ENCODE measurements around the gene SMARCC2. TPM values are rescaled to one million over a fixed set of nuclear protein-coding genes. Genes with fewer than 3 reads are reported as not detected.
A peak's percentile ranks its signal among the peaks of the same experiment; 100 is the strongest.

Gene SMARCC2
- total and polyA plus RNA-seq, 9 of the 15 experiments (the other 6 are each of a cell fraction or from before 2014, with no cell fraction given), result 11.9 to 86.0 (median 36.6) TPM

DNA sequence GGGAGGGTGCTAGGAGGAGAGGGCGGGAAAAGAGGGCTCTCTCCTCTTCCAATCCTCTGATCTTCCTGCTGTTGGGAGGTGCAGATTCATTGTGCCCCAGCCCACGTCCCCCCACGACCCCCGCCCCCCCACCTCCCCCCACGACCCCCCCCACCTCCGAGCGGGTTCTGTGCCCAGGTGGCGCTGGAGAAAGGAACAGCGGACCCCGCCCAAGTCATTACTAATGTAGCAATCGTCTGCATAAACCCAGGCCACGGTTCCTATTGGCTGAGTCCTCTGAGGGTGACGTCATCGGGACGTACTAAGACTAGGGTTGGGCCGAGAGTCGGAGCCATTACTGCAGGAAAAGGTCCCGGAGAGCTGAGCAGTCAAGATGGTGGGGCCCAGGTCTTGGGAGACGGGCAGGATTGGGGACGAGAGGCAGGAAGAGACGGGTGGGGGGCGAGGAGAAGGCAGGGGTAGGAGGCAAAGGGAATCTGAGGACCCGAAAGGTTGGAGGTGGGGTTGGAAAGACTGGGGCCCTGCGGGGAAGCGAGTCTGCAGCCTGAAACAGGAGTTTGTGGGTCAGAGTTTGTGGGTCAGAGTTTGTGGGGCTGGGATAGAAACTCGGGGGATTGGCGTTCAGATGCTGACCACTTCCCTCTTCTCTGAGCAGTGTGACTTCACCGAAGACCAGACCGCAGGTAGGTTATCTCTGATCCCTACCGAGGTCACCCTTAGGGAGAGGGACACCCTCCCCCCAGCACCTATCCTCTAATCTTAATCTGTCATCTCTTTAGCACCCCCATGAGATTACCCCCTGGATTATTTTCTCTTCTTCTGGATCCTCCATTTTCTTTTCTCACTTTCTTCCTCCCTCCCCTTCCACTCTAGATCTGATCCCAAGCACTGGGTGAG lies 31.0 kb downstream of the SMARCC2 start, which contains the start of gene MYL6 (continued):
- TF ChIP-seq, protein P1, sequence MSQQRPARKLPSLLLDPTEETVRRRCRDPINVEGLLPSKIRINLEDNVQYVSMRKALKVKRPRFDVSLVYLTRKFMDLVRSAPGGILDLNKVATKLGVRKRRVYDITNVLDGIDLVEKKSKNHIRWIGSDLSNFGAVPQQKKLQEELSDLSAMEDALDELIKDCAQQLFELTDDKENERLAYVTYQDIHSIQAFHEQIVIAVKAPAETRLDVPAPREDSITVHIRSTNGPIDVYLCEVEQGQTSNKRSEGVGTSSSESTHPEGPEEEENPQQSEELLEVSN (IDR thresholded peaks at IDR 0.05; ENCODE audit: borderline replicate concordance in 1 of 2, extremely low read depth in 1 of 2, insufficient read depth in 1 of 2, insufficient read length in 1 of 2, low read depth in 1 of 2, low read length in 1 of 2, poor library complexity in 1 of 2, severe bottlenecking in 1 of 2), result no peak
- TF ChIP-seq ARID1B (IDR thresholded peaks at IDR 0.05) (peak; percentile 65), TOE1 (IDR thresholded peaks at IDR 0.05; ENCODE audit: borderline replicate concordance) (peak; percentile 73; the same call in 1 of the 2 replicates), TOE1 (CRISPR knock-in tag; IDR thresholded peaks at IDR 0.05; ENCODE audit: borderline replicate concordance, low read depth) (no peak), ZNF75A (CRISPR knock-in tag; IDR thresholded peaks at IDR 0.05) (no peak), GABPA (tag; conservative IDR thresholded peaks at IDR 0.05; ENCODE audit: low read depth) (peak; percentile 50; the same call in 1 of the 2 replicates), ZC3H8 (IDR thresholded peaks at IDR 0.05) (0 out of 2 replicates have a peak, but pooled peaks have one; percentile 30), ZNF644 (tag; IDR thresholded peaks at IDR 0.05; ENCODE audit: low read depth) (peak; percentile 38; the same call in 1 of the 2 replicates), GATAD2B (IDR thresholded peaks at IDR 0.05; ENCODE audit: borderline replicate concordance) (no peak; the same call in 1 of the 2 replicates), BRD4 (IDR thresholded peaks at IDR 0.05) (peak; percentile 88; the same call in 1 of the 2 replicates), CHD2 (IDR thresholded peaks at IDR 0.05; ENCODE audit: low read depth, low read length) (no peak), ZNF253 (CRISPR knock-in tag; conservative IDR thresholded peaks at IDR 0.05) (peak; percentile 19; the same call in 1 of the 2 replicates), FOXM1 (IDR thresholded peaks at IDR 0.05; ENCODE audit: low read depth) (no peak), FOXM1 (CRISPR knock-in tag; IDR thresholded peaks at IDR 0.05; ENCODE audit: low read depth) (no peak), SMARCC2 (IDR thresholded peaks at IDR 0.05; ENCODE audit: low read depth) (0 out of 2 replicates have a peak, but pooled peaks have one; percentile 40), ATF7 (IDR thresholded peaks at IDR 0.05) (peak; percentile 100), FOSL1 (tag; conservative IDR thresholded peaks at IDR 0.05) (peak; percentile 86)
- TF ChIP-seq, protein P2, sequence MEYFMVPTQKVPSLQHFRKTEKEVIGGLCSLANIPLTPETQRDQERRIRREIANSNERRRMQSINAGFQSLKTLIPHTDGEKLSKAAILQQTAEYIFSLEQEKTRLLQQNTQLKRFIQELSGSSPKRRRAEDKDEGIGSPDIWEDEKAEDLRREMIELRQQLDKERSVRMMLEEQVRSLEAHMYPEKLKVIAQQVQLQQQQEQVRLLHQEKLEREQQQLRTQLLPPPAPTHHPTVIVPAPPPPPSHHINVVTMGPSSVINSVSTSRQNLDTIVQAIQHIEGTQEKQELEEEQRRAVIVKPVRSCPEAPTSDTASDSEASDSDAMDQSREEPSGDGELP (CRISPR knock-in tag; IDR thresholded peaks at IDR 0.05; ENCODE audit: borderline replicate concordance), result peak; percentile 17; the same call in 1 of the 2 replicates
- TF ChIP-seq, protein P3, sequence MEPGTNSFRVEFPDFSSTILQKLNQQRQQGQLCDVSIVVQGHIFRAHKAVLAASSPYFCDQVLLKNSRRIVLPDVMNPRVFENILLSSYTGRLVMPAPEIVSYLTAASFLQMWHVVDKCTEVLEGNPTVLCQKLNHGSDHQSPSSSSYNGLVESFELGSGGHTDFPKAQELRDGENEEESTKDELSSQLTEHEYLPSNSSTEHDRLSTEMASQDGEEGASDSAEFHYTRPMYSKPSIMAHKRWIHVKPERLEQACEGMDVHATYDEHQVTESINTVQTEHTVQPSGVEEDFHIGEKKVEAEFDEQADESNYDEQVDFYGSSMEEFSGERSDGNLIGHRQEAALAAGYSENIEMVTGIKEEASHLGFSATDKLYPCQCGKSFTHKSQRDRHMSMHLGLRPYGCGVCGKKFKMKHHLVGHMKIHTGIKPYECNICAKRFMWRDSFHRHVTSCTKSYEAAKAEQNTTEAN (CRISPR knock-in tag; IDR thresholded peaks at IDR 0.05), result 0 out of 2 replicates have a peak, but pooled peaks have one; percentile 23
- TF ChIP-seq, protein P4, sequence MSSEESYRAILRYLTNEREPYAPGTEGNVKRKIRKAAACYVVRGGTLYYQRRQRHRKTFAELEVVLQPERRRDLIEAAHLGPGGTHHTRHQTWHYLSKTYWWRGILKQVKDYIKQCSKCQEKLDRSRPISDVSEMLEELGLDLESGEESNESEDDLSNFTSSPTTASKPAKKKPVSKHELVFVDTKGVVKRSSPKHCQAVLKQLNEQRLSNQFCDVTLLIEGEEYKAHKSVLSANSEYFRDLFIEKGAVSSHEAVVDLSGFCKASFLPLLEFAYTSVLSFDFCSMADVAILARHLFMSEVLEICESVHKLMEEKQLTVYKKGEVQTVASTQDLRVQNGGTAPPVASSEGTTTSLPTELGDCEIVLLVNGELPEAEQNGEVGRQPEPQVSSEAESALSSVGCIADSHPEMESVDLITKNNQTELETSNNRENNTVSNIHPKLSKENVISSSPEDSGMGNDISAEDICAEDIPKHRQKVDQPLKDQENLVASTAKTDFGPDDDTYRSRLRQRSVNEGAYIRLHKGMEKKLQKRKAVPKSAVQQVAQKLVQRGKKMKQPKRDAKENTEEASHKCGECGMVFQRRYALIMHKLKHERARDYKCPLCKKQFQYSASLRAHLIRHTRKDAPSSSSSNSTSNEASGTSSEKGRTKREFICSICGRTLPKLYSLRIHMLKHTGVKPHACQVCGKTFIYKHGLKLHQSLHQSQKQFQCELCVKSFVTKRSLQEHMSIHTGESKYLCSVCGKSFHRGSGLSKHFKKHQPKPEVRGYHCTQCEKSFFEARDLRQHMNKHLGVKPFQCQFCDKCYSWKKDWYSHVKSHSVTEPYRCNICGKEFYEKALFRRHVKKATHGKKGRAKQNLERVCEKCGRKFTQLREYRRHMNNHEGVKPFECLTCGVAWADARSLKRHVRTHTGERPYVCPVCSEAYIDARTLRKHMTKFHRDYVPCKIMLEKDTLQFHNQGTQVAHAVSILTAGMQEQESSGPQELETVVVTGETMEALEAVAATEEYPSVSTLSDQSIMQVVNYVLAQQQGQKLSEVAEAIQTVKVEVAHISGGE (CRISPR knock-in tag; IDR thresholded peaks at IDR 0.05), result no peak

Data from K562 (cell line).